Activated naive CD8-positive, alpha-beta T cell treated with anti-CD3 and anti-CD28 coated beads for 36 hours (primary cell): ENCODE results near the gene ANKRD11. TPM values are rescaled to one million over a fixed set of nuclear protein-coding genes. Genes with fewer than 3 reads are reported as not detected.
"Not testable (repeated sequence)": the region's sequence is repeated elsewhere in the genome, so short reads cannot be mapped to it uniquely, and the experiment has no call there.

Source experiments
- DNase-seq: peaks from one replicate; pipeline ENCODE4 v3.0.0; 2021
- H3K27ac Mint-ChIP-seq: one replicate; pipeline ENCODE4 v1.8.0; 2022; ENCODE audit warnings: mild to moderate bottlenecking, moderate library complexity, mixed read lengths
- H3K27me3 Mint-ChIP-seq: one replicate; pipeline ENCODE4 v1.8.0; 2022; ENCODE audit warnings: mild to moderate bottlenecking, mixed read lengths
- H3K36me3 Mint-ChIP-seq: one replicate; pipeline ENCODE4 v1.8.0; 2021; ENCODE audit warnings: mild to moderate bottlenecking, mixed read lengths
- H3K4me1 Mint-ChIP-seq: one replicate; pipeline ENCODE4 v1.8.0; 2021; ENCODE audit warnings: mixed read lengths
- H3K4me3 Mint-ChIP-seq: one replicate; pipeline ENCODE4 v1.8.0; 2022; ENCODE audit warnings: mild to moderate bottlenecking, moderate library complexity, mixed read lengths
- H3K9me3 Mint-ChIP-seq: one replicate; pipeline ENCODE4 v1.8.0; 2022; ENCODE audit warnings: mixed read lengths
- total RNA-seq, 2 experiments: library from RNA; stranded (reverse); gene quantifications; one replicate each; pipeline ENCODE4 v1.2.3, GENCODE V29; 2021

ANKRD11 gene
- total RNA-seq, 2 experiments from 2014 or later, result 129 to 142 TPM

DNA sequence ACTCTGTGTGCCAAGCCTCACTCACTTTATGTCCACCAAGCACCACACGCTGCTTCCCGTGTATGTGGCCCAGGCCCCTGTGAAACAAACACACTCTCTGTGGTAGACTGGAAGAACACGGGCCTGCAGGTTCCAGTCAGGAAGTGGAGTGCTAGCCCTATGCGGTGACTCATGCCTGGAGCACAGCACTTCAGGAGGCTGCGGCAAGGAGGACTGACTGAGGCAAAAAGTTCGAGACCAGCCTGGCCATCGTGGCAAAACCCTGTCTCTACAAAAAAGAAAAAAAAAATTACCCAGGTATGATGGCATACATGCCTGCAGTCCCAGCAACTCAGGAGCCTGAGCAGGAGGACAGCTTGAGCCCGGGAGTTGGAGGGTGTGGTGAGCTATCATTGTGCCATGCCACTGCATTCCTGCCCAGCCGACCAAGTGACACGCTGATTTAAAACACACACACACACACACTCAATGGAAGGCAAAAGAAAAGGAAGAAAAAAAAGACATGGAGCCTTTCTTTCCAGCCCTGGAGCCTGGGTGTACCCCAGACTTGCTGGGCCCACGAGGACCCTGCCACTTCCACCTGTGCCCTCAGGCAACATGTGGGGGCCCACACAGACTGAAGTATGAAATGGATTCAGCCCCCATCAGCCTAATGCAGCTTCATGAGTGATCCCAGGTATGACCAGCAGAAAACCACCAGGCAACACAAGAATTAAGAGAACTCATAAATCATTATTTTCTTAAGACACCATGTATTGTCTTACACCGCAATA, 126.6 kb downstream of the ANKRD11 start:
- DNase-seq, result peak; percentile 60
- H3K4me3 Mint-ChIP-seq, result peak overlapping the region; percentile 5
- H3K4me1 Mint-ChIP-seq, result peaks cover 83% of the 10 kb centered on the region
- H3K9me3 Mint-ChIP-seq, result no peaks in the 10 kb centered on the region
- H3K27ac Mint-ChIP-seq, result peak overlapping the region; percentile 55
- no peaks in the 10 kb centered on the region for H3K27me3 Mint-ChIP-seq
- H3K36me3 Mint-ChIP-seq, result peaks cover 42% of the 10 kb centered on the region

DNA sequence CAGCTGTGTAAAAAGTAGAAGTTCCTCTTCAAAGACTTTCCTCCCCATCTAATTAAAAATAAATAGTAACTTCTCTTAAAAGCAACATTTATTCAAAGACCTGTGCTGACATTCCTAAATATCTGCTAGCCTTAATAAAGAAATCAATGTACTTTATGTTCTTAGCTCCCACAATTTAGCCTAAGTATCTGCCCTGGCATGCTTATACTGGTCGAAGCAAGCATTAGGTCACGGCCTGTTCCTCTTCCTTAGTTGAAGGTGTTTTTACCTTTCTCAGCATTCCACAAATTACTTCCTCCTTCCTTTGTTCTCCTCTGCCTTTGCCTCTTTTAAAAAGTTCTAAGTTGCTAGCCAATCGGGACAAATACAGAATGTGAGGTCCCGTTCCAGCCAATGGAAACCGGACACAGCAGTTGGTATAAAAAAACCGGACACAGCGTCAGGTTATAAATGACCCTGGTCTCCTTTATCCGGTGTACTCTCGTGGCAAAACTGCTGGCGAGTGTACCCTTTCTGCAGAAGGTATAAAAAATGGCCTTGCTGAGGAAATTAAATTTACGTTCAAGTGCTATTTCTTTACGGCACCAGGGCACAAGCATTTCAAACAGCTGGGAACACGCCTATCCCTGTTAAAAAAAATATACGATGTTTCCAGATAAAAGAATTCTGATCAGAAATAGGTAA, 127.7 kb downstream of the ANKRD11 start:
- not testable (repeated sequence) for H3K4me3 Mint-ChIP-seq, H3K9me3 Mint-ChIP-seq

DNA sequence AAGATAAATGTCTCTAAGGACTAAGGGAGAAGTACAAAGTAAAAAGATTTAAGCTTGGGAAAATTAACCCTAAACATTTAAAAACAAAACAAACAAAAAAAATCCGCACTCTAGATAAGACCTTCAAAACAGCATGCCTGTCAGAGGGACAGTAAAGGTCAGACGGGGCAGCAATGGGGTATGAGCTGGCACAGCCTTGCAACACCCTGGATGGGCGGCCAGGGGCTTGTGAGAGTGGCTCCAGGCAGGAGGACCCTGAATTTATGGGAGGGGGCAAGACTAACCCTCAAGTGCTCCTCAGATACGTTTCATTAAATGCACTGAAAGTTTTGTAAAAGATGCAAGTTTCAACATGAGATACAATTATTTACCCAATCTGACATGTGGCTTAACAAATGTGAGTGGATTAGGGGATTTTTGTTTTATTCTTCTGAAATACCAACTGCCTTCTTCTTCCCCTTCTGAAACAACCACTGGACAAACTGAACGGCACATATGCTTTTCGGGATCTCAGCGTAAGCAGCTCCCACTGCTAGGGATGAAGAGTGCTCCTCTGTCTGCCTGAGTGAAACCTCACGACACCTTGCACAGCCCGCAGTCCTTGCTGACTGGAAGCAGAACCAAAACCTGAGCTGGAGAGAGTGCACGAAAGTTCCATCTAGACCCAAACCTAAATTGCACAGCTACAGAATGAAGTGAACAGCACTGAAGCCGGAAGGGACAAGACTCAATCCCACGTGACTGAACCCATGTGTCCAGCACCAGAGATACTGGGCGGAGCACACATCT, 128.4 kb downstream of the ANKRD11 start:
- Mint-ChIP-seq H3K9me3 (no peaks in the 10 kb centered on the region), H3K4me3 (peak overlapping the region; percentile 56), H3K27me3 (peaks cover 3% of the 10 kb centered on the region), H3K36me3 (peaks cover 48% of the 10 kb centered on the region), H3K4me1 (peaks cover 88% of the 10 kb centered on the region), H3K27ac (peak overlapping the region; percentile 89)
- DNase-seq, result no peak

More for the DNA sequence above, 127.7 kb downstream of the ANKRD11 start:
- Mint-ChIP-seq H3K4me1 (peaks cover 85% of the 10 kb centered on the region), H3K27ac (peak overlapping the region; percentile 89), H3K36me3 (peaks cover 45% of the 10 kb centered on the region)
- H3K27me3 Mint-ChIP-seq, DNase-seq: not testable (repeated sequence)

DNA sequence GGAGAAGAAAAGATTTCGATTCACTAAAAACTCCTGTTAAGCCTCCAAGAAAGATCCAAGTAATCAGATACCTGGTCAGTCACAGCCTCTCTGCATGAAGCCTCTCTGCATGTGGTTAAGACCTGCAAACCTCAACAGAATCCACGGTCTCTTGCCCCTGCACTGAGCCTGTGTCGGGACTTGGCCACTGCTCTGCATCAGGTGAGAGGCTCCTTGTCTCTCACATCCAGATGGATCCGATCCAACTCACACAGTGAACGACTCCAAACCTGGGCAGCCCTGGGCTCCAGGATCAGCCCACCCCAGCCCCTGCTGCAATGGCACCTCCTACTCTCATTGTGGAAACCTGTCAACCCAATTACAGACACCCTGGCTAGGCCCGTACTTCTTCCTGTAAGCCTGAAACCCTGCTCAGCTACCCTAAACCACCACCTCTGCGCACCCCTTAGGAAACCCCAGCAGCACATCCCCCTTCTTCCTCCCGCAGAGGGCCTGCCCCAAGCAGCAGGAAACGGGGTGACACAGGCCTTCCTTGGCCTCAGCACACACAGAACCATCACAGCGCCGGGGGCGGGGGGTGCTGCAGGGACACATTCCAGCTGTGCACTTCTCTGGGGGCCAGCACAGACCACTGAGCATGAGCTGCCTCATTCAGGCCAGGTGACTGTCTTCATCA, 129.5 kb downstream of the ANKRD11 start:
- H3K27me3 Mint-ChIP-seq, result peaks cover 4% of the 10 kb centered on the region
- H3K9me3 Mint-ChIP-seq, result no peaks in the 10 kb centered on the region
- peak overlapping the region; percentile 89 for H3K27ac Mint-ChIP-seq
- peak overlapping the region; percentile 56 for H3K4me3 Mint-ChIP-seq
- DNase-seq, result peak; percentile 89
- peaks cover 45% of the 10 kb centered on the region for H3K36me3 Mint-ChIP-seq
- peaks cover 88% of the 10 kb centered on the region for H3K4me1 Mint-ChIP-seq

DNA sequence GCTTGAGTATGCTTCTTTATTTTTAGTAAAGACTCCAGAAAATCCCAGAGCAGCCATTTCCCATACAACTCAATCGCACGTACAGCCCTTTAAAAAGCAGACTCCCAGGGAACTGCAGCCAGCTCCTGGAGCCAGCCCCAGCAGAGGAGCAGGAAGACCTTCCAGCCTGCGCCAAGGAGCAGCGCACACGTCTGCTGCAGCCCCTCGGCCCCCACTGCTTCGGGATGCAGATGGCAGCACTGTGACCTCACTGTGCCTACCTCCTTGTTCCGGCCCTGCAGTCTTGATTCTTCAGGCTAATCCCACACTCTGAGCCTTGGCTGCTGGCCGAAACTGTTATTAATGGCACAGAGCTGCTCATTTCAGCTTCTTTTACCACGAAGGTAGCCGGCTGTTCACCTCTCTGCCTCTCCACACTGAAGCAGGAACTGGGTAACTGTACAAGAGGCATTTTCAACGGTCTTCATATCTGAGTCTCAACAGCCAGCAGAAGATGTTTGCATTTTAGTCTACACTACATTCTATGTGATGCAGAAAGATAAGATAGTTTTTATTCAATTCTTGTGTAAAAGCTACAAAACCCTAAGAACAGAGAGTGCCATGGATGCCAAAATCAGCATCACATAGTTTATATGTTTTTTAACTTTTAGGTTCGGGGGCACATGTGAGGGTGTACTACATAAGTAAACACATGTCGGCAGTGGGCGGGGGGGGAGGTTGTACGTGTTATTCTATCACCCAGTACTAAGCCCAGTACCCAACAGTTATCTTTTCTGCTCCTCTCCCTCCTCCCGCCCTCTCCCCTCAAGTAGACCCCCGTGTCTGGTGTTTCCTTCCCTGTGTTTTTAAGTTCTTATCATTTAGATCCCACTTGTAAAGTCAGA, 130.9 kb downstream of the ANKRD11 start:
- peaks cover 46% of the 10 kb centered on the region for H3K36me3 Mint-ChIP-seq
- H3K4me1 Mint-ChIP-seq, result peaks cover 88% of the 10 kb centered on the region
- H3K9me3 Mint-ChIP-seq, result no peaks in the 10 kb centered on the region
- peaks cover 4% of the 10 kb centered on the region for H3K27me3 Mint-ChIP-seq
- H3K27ac Mint-ChIP-seq, result peak overlapping the region; percentile 89
- DNase-seq, result no peak
- H3K4me3 Mint-ChIP-seq, result peak overlapping the region; percentile 47

DNA sequence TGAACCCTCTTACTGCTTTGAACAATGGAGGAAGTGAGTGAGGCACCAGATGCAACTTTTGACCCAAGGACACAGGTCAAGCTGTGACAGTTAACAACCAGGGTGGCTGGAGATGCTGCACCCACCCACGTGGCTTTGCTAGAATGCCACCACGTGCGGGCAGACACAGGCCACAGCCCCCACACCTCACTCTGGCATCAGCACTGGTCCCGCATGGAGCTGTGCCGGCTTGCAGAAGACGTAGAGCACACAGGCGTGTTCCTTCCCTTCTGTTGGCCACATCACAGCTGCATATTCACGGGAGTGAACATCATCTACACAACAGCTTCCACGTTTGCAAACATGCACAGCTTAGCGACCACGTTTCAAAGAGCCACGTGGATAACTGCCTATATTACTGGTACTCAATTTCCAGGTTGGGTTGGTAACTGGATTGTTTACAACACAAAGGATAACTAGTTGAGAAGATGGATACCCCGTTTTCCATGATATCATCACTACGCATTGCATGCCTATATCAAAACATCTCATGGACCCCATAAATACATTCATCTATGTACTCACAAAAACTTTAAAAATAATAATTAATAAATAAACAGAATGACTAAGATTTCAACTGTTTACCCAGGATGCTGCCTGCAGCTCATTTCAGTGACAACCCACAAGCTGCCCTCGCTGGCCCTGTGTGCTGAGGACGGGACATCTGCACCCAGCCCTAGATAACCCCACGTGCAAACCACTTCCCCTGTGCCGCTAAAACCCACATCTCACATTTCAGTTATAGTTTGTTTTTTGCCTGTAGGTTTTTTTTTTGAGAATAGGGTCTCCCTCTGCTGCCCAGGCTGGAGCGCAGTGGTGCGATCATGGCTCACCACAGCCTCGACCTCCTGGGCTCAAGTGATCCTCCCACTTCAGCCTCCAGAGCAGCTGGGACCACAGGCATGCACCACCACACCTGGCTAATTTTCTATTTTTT, 132.0 kb downstream of the ANKRD11 start:
- Mint-ChIP-seq H3K36me3 (peaks cover 49% of the 10 kb centered on the region), H3K27me3 (peaks cover 4% of the 10 kb centered on the region), H3K9me3 (no peaks in the 10 kb centered on the region), H3K27ac (peak overlapping the region; percentile 82), H3K4me3 (peak overlapping the region; percentile 37), H3K4me1 (peaks cover 85% of the 10 kb centered on the region)
- DNase-seq, result no peak

DNA sequence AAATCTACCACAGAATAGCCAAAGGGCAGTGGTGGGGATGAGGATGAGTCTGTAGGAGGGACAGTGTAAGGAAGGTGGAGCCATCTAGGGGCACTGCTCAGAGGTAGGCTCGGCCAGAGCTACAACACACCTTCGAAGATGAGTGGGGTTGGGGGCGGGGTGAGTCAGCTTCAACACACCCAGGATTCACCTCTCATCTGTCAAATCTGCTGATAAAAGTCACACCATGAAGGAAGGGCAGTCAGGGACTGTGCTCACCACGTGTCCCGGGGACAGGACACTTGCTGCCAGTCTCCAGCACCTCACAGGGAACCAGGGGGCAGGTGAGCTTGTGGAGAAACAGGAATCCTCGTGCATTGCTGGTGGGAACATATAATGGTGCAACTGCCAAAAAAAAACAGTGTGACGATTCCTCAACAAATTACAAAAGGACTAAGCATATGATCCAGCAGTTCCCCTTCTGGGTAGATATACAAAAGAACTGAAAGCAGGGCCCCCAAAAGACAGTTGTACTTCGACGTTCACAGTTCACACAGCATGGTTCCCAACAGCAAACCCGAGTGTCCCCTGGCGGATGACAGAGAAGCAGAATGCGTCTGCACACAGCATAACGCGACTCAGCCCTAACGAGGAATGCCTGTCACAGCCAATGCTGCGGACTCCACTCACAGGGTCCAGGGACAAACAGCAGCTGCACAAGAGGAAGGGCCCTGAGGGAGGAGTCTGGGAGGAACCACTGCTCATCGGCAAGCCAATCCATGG, 133.1 kb downstream of the ANKRD11 start:
- peak; percentile 69 for DNase-seq
- H3K9me3 Mint-ChIP-seq, result no peaks in the 10 kb centered on the region
- peak overlapping the region; percentile 37 for H3K4me3 Mint-ChIP-seq

DNA sequence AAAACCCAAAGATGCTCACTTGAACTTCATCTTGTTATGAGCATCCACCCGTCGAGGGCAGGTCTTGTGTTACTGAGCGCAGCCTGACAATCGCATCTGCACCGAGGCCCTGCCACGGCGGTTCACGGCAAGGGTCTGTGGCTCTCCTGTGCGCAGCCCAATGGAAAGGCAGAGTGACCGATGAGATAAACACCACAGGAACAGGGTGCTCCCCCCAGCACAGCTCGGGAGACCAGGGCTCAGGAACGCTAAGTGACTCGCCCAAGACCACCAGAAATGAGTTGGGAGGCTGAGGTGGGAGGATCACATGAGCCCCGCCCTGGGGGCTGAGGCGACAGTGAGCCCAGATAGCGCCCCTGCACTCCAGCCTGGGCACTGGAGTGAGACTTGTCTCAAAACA, 134.7 kb downstream of the ANKRD11 start:
- Mint-ChIP-seq H3K36me3 (peaks cover 53% of the 10 kb centered on the region), H3K27ac (peak overlapping the region; percentile 38), H3K4me3 (no peak overlapping the region), H3K9me3 (no peaks in the 10 kb centered on the region), H3K4me1 (peaks cover 88% of the 10 kb centered on the region), H3K27me3 (peaks cover 4% of the 10 kb centered on the region)
- no peak for DNase-seq

More for the DNA sequence above, 133.1 kb downstream of the ANKRD11 start:
- Mint-ChIP-seq H3K27ac (peak overlapping the region; percentile 75), H3K4me1 (peaks cover 88% of the 10 kb centered on the region), H3K36me3 (peaks cover 49% of the 10 kb centered on the region), H3K27me3 (peaks cover 4% of the 10 kb centered on the region)

DNA sequence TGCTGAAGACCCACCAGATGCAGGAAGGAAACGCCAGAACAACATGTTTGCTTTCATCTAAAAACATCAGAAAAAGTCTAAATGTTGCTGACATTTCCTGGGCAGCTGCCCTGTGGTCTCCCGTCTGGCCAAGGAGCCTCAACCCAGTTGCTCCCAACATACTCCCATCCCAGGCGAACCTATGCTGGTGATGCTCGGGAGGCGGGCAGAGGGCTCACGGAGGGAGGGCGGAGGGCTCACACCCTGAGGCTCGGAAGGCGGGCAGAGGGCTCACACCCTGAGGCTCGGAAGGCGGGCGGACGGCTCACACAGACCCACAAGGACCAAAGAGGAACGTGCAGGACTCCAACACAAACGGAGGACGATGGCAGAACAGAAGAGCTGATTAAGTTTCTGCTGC, 135.4 kb downstream of the ANKRD11 start:
- no peaks in the 10 kb centered on the region for H3K9me3 Mint-ChIP-seq
- H3K27ac Mint-ChIP-seq, result peak overlapping the region; percentile 38
- H3K4me1 Mint-ChIP-seq, result peaks cover 88% of the 10 kb centered on the region
- no peak overlapping the region for H3K4me3 Mint-ChIP-seq
- H3K27me3 Mint-ChIP-seq, result peaks cover 4% of the 10 kb centered on the region
- peaks cover 52% of the 10 kb centered on the region for H3K36me3 Mint-ChIP-seq
- DNase-seq, result no peak

DNA sequence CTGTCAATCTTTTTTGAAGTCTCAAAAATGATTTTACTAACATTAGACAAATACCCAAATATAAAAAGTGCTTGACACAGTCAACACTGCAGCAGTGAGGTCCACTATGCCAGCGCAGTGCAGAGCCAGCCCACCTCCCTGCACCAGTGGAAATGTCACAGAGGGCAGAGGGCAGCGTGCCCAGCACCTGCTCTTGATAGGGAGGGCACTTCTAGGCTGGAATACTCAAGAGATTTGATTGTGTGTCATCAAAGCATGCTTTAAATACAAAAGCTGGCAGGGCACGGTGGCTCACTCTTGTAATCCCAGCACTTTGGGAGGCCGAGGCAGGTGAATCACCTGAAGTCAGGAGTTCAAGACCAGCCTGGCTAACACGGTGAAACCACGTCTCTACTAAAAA, 136.0 kb downstream of the ANKRD11 start:
- H3K27ac Mint-ChIP-seq, result no peak overlapping the region
- H3K27me3 Mint-ChIP-seq, result peaks cover 4% of the 10 kb centered on the region
- H3K9me3 Mint-ChIP-seq, result no peaks in the 10 kb centered on the region
- no peak overlapping the region for H3K4me3 Mint-ChIP-seq
- H3K4me1 Mint-ChIP-seq, result peaks cover 89% of the 10 kb centered on the region
- DNase-seq, result no peak
- H3K36me3 Mint-ChIP-seq, result peaks cover 53% of the 10 kb centered on the region

DNA sequence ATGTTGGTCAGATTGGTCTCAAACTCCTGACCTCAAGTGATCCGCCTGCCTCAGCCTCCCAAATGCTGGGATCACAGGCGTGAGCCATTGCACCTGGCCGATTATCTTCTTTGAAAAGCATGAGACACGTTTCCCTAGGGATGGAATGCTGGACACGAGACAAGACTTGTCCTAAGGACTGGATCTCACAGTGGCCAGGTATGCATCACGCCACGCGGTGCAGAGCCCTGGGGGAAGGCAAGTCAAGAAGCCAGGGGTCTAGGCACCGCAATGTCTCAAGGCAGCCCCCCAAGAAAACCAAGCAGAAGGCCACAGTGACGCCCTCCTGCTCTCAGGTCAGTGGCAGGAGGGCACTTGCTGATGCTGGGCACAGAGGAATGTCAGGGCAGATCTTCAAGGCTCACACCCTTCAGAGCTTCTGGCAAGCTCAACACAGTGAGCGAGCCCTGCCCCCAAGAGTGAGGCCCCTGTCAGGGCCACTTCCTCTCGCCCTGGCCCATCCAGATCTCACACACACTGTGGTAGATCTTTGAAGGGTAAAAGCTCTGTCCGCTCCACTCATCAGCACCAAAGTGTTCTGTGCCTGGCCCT, 138.2 kb downstream of the ANKRD11 start:
- Mint-ChIP-seq H3K4me3 (no peak overlapping the region), H3K27ac (peak overlapping the region; percentile 6), H3K4me1 (peaks cover 87% of the 10 kb centered on the region), H3K27me3 (peaks cover 3% of the 10 kb centered on the region), H3K9me3 (no peaks in the 10 kb centered on the region), H3K36me3 (peaks cover 43% of the 10 kb centered on the region)
- DNase-seq, result no peak

DNA sequence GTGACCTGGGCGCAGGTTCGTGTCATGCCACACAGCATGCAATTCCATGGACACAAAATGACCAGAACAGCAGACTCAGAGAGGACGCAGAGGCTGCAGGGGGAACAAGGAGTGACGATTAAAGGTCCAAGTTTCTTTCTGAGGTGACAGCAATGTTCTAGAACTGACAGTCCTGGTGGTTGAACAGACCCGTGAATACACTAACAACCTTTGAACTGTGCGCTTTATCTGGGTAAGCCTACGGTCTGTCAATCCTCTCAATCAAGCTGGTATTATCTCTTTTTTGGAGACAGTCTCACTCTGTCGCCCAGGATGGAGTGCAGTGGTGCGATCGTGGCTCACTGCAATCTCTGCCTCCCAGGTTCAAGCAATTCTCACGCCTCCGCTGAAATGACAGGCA, 138.7 kb downstream of the ANKRD11 start:
- H3K36me3 Mint-ChIP-seq, result peaks cover 41% of the 10 kb centered on the region
- H3K9me3 Mint-ChIP-seq, result no peaks in the 10 kb centered on the region
- H3K27ac Mint-ChIP-seq, result peak overlapping the region; percentile 87
- no peak for DNase-seq
- no peak overlapping the region for H3K4me3 Mint-ChIP-seq
- H3K4me1 Mint-ChIP-seq, result peaks cover 87% of the 10 kb centered on the region
- no peaks in the 10 kb centered on the region for H3K27me3 Mint-ChIP-seq
